ENCODE measurements around the gene WNT4. TPM values are rescaled to one million over a fixed set of nuclear protein-coding genes. Genes with fewer than 3 reads are reported as not detected.

Gene WNT4
- total RNA-seq, 2 experiments from 2014 or later: not detected

DNA sequence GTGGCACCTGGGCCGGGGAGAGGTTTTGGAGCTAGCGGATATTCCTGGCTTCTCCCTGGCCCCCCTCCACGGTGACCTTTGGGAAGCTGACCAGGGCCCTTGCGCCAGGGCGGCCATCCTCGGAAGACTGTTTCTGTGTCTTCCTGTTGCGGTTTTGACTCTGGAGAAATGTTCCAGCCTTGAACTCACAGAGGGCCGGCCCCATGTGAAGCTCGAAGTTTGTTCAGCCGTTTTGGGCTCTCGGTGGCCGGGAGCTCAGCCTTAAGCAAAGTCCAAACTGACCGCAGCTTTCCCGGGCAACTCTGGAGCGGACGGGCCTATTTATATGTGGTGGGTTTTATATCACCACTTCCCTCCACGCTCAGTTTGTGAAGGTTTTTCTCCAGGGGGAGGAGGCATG, 17.0 kb upstream of the WNT4 start:
- no peaks in the 10 kb centered on the region for H3K36me3 Mint-ChIP-seq (ENCODE audit: low read depth)
- no peak for DNase-seq
- TF ChIP-seq, protein P1, sequence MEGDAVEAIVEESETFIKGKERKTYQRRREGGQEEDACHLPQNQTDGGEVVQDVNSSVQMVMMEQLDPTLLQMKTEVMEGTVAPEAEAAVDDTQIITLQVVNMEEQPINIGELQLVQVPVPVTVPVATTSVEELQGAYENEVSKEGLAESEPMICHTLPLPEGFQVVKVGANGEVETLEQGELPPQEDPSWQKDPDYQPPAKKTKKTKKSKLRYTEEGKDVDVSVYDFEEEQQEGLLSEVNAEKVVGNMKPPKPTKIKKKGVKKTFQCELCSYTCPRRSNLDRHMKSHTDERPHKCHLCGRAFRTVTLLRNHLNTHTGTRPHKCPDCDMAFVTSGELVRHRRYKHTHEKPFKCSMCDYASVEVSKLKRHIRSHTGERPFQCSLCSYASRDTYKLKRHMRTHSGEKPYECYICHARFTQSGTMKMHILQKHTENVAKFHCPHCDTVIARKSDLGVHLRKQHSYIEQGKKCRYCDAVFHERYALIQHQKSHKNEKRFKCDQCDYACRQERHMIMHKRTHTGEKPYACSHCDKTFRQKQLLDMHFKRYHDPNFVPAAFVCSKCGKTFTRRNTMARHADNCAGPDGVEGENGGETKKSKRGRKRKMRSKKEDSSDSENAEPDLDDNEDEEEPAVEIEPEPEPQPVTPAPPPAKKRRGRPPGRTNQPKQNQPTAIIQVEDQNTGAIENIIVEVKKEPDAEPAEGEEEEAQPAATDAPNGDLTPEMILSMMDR (IDR thresholded peaks at IDR 0.05): no peak
- no peaks in the 10 kb centered on the region for H3K4me1 Mint-ChIP-seq (ENCODE audit: low read depth)
- H3K4me1 ChIP-seq (ENCODE audit: insufficient read depth, low read length): no peaks in the 10 kb centered on the region
- H3K9me3 Mint-ChIP-seq: no peaks in the 10 kb centered on the region
- H3K27ac ChIP-seq (ENCODE audit: low read depth in 1 of 2, low read length in 2 of 2): no peak overlapping the region
- no peak overlapping the region for H3K4me3 ChIP-seq (ENCODE audit: low read length)
- intact Hi-C loops (cut with DNase I, micrococcal nuclease): no loop called here
- H3K27me3 ChIP-seq (ENCODE audit: control insufficient read depth in 1 of 2, insufficient read depth in 2 of 2, low read length in 2 of 2): no peaks in the 10 kb centered on the region
- no peaks in the 10 kb centered on the region for H3K27me3 Mint-ChIP-seq
- H3K4me3 Mint-ChIP-seq: no peak overlapping the region
- POLR2A ChIA-PET: no interaction called here
- H3K9me3 ChIP-seq (ENCODE audit: control insufficient read depth in 1 of 2, insufficient read depth in 1 of 2, low read length in 2 of 2): no peaks in the 10 kb centered on the region
- H3K27ac Mint-ChIP-seq: no peak overlapping the region
- ATAC-seq (ENCODE audit: poor library complexity): no peak
- CTCF ChIA-PET: no interaction called here
- no peaks in the 10 kb centered on the region for H3K36me3 ChIP-seq (ENCODE audit: insufficient read depth, low read length)

DNA sequence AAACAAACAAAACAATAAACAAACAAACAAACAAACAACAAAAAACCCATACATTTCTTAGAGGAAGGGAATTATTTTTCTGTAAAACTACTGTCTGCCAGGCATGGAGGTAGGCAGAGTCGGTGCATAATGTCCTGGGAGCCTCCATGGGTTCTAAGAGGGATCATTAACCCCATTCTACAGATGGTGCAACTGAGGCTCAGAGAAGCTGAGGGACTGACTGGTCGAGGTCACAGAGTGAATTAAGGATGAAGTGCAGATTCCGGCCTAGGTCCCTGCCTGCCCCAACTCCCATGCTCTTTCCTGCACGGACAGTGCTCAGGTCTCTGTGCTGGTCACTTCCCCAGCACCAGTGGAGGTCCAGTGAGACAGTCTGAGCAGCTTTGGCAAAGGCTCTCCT, 15.8 kb upstream of the WNT4 start:
- Histone ChIP-seq H3K4me1 (ENCODE audit: insufficient read depth, low read length) (no peaks in the 10 kb centered on the region), H3K36me3 (ENCODE audit: insufficient read depth, low read length) (no peaks in the 10 kb centered on the region), H3K27ac (ENCODE audit: low read depth in 1 of 2, low read length in 2 of 2) (no peak overlapping the region), H3K4me3 (ENCODE audit: low read length) (no peak overlapping the region), H3K27me3 (ENCODE audit: control insufficient read depth in 1 of 2, insufficient read depth in 2 of 2, low read length in 2 of 2) (peaks cover 0 to 8% of the 10 kb centered on the region in 2 experiments), H3K9me3 (ENCODE audit: control insufficient read depth in 1 of 2, insufficient read depth in 1 of 2, low read length in 2 of 2) (no peaks in the 10 kb centered on the region)
- ATAC-seq (ENCODE audit: poor library complexity): no peak
- no peaks in the 10 kb centered on the region for H3K4me1 Mint-ChIP-seq (ENCODE audit: low read depth)
- H3K4me3 Mint-ChIP-seq: no peak overlapping the region
- DNase-seq: no peak
- POLR2A ChIA-PET: no interaction called here
- H3K9me3 Mint-ChIP-seq: no peaks in the 10 kb centered on the region
- intact Hi-C loops (cut with DNase I, micrococcal nuclease): no loop called here
- CTCF ChIA-PET: no interaction called here
- H3K27me3 Mint-ChIP-seq: no peaks in the 10 kb centered on the region
- H3K36me3 Mint-ChIP-seq (ENCODE audit: low read depth): no peaks in the 10 kb centered on the region
- TF ChIP-seq, protein P1 (IDR thresholded peaks at IDR 0.05): no peak
- H3K27ac Mint-ChIP-seq: no peak overlapping the region

DNA sequence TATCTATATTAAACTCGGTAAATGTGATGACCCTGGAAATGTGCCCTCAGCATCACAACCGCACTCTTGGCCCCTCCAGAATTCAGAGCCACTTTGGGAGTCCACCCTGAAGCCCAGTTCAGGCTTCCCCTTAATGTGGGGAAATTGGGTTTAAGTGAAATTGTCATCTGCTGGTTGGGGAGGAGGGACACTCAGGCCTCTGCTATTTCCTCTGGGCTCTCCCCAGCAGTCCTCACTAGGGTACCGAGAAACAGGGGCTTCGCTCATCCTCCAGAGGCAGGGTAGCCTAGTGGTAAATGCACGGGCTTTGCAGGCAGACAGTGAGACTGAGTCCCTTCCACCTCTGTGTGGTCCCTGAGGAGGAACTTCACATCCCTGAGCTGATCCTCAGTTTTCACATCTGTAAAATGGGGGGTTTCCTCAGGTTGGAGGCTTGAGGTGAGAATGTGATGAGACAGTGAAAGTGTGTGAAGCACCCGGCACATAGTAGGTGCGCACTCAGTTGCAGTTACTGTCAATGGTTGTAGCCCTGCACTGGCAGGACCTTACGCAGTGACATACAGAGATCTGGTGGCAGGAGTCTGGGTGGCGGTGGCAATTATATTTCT, 14.6 kb upstream of the WNT4 start:
- Mint-ChIP-seq H3K27ac (no peak overlapping the region), H3K9me3 (no peaks in the 10 kb centered on the region), H3K36me3 (ENCODE audit: low read depth) (no peaks in the 10 kb centered on the region), H3K4me1 (ENCODE audit: low read depth) (no peaks in the 10 kb centered on the region), H3K27me3 (peaks cover 11% of the 10 kb centered on the region), H3K4me3 (no peak overlapping the region)
- TF ChIP-seq, protein P1 (IDR thresholded peaks at IDR 0.05): no peak
- no peaks in the 10 kb centered on the region for H3K9me3 ChIP-seq (ENCODE audit: control insufficient read depth in 1 of 2, insufficient read depth in 1 of 2, low read length in 2 of 2)
- ChIA-PET POLR2A (no interaction called here), CTCF (no interaction called here)
- H3K4me1 ChIP-seq (ENCODE audit: insufficient read depth, low read length): no peaks in the 10 kb centered on the region
- ATAC-seq (ENCODE audit: poor library complexity) (no peak), DNase-seq (no peak)
- H3K4me3 ChIP-seq (ENCODE audit: low read length): no peak overlapping the region
- no peak overlapping the region for H3K27ac ChIP-seq (ENCODE audit: low read depth in 1 of 2, low read length in 2 of 2)
- intact Hi-C loops (cut with DNase I, micrococcal nuclease): no loop called here
- peaks cover 0 to 8% of the 10 kb centered on the region in 2 experiments for H3K27me3 ChIP-seq (ENCODE audit: control insufficient read depth in 1 of 2, insufficient read depth in 2 of 2, low read length in 2 of 2)
- H3K36me3 ChIP-seq (ENCODE audit: insufficient read depth, low read length): no peaks in the 10 kb centered on the region

All from CD4-positive, alpha-beta T cell (primary cell).